Measurements from ENCODE around the gene ICAM2. TPM values are rescaled to one million over a fixed set of nuclear protein-coding genes. Genes with fewer than 3 reads are reported as not detected.

ICAM2 gene
- polyA plus RNA-seq, 1 of the 3 experiments (the other 2 are of a cell fraction): 0.08 TPM

- H3K9ac ChIP-seq: no peak overlapping the region
- H3K36me3 ChIP-seq (replicated peaks in 1 of 2; ENCODE audit: control insufficient read depth in 1 of 2, insufficient read depth in 2 of 2, low read length in 1 of 2): no peaks in the 10 kb centered on the region
- no peak overlapping the region for H3K4me3 ChIP-seq (ENCODE audit: low read depth in 2 of 2, low read length in 1 of 2)
- DNase-seq: peak; percentile 7
- no peaks in the 10 kb centered on the region for H3F3A ChIP-seq (replicated peaks; ENCODE audit: insufficient read depth)
- peaks cover 41% of the 10 kb centered on the region for H3K27me3 ChIP-seq (ENCODE audit: insufficient read depth)
- no peaks in the 10 kb centered on the region for H3K9me2 ChIP-seq
- ChIA-PET POLR2A (no interaction called here), CTCF (interaction anchor here (1.2 to 9.5 kb wide), 2 partner anchors 77 to 85 kb away, joined by 5 to 61 read pairs; partner anchors contain the start of genes CSHL1 and GH1)
- no peaks in the 10 kb centered on the region for H3K9me3 ChIP-seq
- H3K4me2 ChIP-seq: no peak overlapping the region
- no peaks in the 10 kb centered on the region for H3K79me2 ChIP-seq (ENCODE audit: insufficient read depth)
- TF ChIP-seq REST (IDR thresholded peaks at IDR 0.05; ENCODE audit: low read depth, low read length): no peak
- no peak for TF ChIP-seq TEAD4 (IDR thresholded peaks at IDR 0.05; ENCODE audit: borderline replicate concordance, insufficient read depth)
- no peak for TF ChIP-seq JUND (IDR thresholded peaks at IDR 0.05)
- no peak for TF ChIP-seq ELF1 (IDR thresholded peaks at IDR 0.05)
- TF ChIP-seq RAD21 (IDR thresholded peaks at IDR 0.05; ENCODE audit: low read length): no peak
- no peak for TF ChIP-seq NFIC (IDR thresholded peaks at IDR 0.05; ENCODE audit: borderline replicate concordance)
- TF ChIP-seq PBX3 (IDR thresholded peaks at IDR 0.05): no peak
- no peak for TF ChIP-seq YY1 (IDR thresholded peaks at IDR 0.05; ENCODE audit: low read depth)
- TF ChIP-seq FOXJ3 (CRISPR knock-in tag; IDR thresholded peaks at IDR 0.05): no peak
- TF ChIP-seq RCOR1 (IDR thresholded peaks at IDR 0.05; ENCODE audit: low read length): no peak
- TF ChIP-seq FOXM1 (IDR thresholded peaks at IDR 0.05; ENCODE audit: low read depth): no peak
- no peak for TF ChIP-seq USF2 (IDR thresholded peaks at IDR 0.05; ENCODE audit: borderline replicate concordance, low read depth, low read length)
- no peak for TF ChIP-seq MAX (IDR thresholded peaks at IDR 0.05; ENCODE audit: low read depth)
- TF ChIP-seq EP300 (IDR thresholded peaks at IDR 0.05; ENCODE audit: borderline replicate concordance in 1 of 2, low read depth in 1 of 2, low read length in 1 of 2): no peak
- TF ChIP-seq GATA2 (CRISPR knock-in tag; IDR thresholded peaks at IDR 0.05): no peak
- TF ChIP-seq IRF3 (IDR thresholded peaks at IDR 0.05; ENCODE audit: low read depth, low read length): no peak
- TF ChIP-seq MXI1 (IDR thresholded peaks at IDR 0.05; ENCODE audit: low read depth, low read length): no peak
- no peak for TF ChIP-seq TAF1 (IDR thresholded peaks at IDR 0.05; ENCODE audit: borderline replicate concordance, low read depth, low read length)
- TF ChIP-seq POLR2AphosphoS5 (IDR thresholded peaks at IDR 0.05; ENCODE audit: low read depth, low read length): no peak
- H3K4me1 ChIP-seq (ENCODE audit: control insufficient read depth in 1 of 2, insufficient read depth in 2 of 2, low read depth in 1 of 2, low read length in 1 of 2): peaks cover 0 to 13% of the 10 kb centered on the region in 2 experiments; a peak in 2 of 4 replicates
- WGBS (ENCODE audit: low lambda C conversion rate): 51% methylated on average over 5 of the region's 5 CpGs
- no peaks in the 10 kb centered on the region for H4K20me1 ChIP-seq (ENCODE audit: insufficient read depth)
- no peak overlapping the region for H3K27ac ChIP-seq (ENCODE audit: low read depth in 2 of 2, low read length in 1 of 2)
- no peak overlapping the region for H2AFZ ChIP-seq (ENCODE audit: low read depth)
Observed at GRCh38 chr17:63995626-63996025, 24.8 kb downstream of the ICAM2 start.

All from SK-N-SH (cell line).